ENCODE data around the gene CCDC136.
A peak's percentile ranks its signal among the peaks of the same experiment; 100 is the strongest.

CCDC136 gene

GRCh38 chr7:128807191-128807590 lies 15.4 kb downstream of the CCDC136 start:
- no peak for DNase-seq

GRCh38 chr7:128809363-128809762 lies 17.6 kb downstream of the CCDC136 start:
- DNase-seq: no peak

GRCh38 chr7:128810473-128810872 lies 18.7 kb downstream of the CCDC136 start:
- DNase-seq: no peak

GRCh38 chr7:128810997-128811396 lies 19.2 kb downstream of the CCDC136 start:
- DNase-seq: no peak

GRCh38 chr7:128811631-128812430 lies 20.1 kb downstream of the CCDC136 start:
- DNase-seq: no peak

GRCh38 chr7:128812514-128813168 lies 20.9 kb downstream of the CCDC136 start:
- no peak for DNase-seq

DNA sequence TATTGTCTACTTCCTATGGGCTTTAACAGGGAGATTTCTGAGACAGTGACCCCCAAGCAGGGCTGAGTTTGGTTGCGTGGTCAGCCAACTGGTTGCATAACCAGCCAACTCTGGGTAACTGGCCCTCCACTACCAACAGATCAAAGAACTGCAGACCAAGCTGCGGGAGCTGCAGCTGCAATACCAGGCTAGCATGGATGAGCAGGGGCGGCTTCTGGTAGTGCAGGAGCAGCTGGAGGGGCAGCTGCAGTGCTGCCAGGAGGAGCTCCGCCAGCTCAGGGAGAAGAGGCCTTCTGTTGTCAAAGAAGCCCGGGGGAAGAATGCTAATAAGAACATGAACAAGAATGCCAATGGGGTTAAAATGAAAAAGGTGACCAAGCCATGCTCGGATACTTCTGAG lies 22.7 kb downstream of the CCDC136 start:
- no peak for DNase-seq

DNA sequence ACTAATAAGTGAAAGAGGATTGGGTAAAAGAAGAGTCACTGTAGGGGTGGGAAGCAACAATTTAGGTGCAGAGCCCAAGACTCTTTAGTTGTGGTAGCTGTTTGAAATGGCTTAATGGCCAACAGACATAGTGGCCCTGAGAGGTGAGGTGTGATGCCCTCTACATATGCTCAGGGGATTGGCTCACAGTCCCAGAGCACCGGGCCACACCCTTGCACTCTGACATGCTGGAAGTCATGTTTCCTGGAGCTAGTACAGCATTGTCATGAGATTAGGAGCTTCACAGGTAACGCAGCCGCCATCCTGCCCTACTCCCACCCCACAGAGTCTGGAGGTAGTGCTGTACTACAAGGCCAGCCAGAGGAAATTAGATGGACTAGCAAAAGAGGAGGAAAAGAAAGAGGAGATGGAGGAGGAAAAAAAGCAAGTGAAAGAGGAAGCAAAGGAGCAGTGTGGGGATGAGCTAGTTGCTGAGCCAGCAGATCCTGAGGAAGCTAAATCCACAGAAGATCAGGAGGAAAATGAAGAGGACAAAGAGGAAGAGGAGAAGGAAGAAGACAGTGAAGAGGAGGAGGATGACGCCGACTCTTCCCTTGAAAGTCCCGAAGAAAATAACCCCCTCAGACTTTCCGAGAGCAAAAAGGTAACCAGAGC lies 23.6 kb downstream of the CCDC136 start:
- DNase-seq: no peak

DNA sequence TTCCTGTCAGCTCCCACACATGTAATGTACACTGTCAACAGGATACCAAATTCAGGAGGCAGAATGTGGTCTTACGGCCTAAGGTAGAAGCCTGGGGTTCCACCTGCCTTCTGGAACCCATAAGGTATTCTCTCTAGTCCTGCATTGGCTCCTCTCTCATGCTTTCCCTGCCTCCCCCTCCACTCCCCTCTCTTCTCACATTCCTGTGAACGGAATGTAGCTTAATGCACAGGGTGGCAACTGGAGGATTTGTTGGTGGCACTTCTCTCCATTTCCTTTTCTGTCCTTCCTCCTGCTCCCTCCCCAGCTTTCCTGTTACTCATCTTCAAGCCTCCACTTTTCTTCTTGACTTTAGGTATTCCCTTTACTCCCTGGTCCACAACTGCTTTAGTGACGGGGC lies 26.9 kb downstream of the CCDC136 start:
- DNase-seq: no peak

DNA sequence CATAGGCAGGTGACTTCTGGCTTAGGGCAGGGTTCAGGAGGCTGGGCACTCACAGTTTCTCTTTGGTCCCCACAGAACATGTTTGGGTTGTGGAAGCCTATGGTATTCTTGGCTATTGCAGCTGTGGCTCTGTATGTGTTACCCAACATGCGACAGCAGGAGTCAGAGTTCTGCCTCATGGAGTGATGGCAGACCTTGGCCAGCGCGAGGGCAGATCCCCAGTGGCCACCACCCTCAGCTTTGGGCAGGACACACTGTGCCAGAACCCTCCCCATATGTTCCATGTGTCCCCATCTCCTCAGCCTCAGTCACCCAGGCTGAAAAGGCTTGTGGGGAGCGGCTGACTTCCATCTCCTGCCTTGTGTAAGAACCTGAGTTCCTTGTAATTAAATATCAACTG lies 30.0 kb downstream of the CCDC136 start:
- no peak for DNase-seq

DNA sequence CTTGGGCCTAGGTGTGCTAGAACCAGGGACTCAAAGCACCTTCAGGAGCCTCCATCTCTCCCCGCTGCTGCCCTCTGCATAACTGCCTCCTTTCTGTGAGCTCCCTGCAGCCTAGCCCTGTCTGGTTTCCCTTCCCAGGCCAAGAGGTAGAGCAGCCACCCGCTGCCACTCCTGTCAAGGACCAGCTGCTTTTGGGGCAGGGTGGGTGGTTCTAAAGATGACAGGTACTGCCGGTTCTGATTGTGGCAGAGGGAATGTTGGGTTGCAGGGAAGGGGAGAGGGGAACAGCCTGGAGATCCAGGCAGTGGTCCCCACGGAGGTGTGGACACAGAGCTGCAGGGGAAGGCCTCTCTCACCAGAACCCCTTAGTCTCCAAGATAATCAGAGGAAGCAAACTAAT lies 34.7 kb downstream of the CCDC136 start:
- no peak for DNase-seq

- DNase-seq: no peak
Measured at GRCh38 chr7:128826916-128827247, 35.1 kb downstream of the CCDC136 start.

GRCh38 chr7:128827248-128827958 lies 35.6 kb downstream of the CCDC136 start:
- DNase-seq: no peak

DNA sequence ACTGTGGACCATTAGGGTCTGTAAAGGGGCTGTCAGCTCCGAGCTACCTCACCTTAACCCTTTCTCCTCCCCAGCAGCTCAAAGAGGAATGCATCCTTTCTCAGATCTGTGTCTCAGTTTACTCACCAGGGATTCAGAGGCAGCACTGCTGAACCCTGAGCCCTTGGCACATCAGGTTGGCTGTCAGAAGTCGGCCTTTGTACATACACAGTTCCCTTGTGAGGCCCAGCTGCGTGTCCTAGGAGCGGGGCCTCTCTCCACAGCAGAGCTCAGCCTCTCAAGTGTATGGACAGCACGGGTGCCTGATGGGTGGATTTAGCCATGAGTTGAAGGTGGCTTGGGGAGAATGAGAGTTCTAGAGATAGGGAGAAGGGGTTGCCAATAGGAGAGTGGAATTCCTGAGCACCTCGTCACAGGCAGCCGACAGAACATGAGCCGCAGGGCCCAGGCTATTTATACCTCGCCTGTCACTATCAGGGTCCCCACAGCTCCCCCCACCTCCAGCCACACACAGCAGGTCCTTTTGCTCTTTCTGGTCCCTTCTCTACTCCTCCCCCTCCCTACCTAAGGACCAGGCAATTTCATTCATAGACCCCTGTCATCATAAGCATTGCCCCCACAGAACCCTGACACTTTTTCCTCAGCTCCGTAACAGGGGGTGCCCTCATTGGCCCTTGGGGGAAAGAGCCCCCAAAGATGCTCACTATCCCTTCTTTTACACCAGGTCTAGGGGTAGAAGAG lies 36.4 kb downstream of the CCDC136 start:
- DNase-seq: no peak

- DNase-seq: no peak
Measured at GRCh38 chr7:128829391-128830166, 37.8 kb downstream of the CCDC136 start.

GRCh38 chr7:128830231-128831177 lies 38.7 kb downstream of the CCDC136 start, which contains the start of gene FLNC:
FLNC (plus strand) TSS chr7:128830406; CDS start chr7:128830638, 232 bp downstream.
- peak; percentile 23 for DNase-seq

- DNase-seq: peak; percentile 62
Measured at GRCh38 chr7:128831178-128831993, 39.6 kb downstream of the CCDC136 start.

DNA sequence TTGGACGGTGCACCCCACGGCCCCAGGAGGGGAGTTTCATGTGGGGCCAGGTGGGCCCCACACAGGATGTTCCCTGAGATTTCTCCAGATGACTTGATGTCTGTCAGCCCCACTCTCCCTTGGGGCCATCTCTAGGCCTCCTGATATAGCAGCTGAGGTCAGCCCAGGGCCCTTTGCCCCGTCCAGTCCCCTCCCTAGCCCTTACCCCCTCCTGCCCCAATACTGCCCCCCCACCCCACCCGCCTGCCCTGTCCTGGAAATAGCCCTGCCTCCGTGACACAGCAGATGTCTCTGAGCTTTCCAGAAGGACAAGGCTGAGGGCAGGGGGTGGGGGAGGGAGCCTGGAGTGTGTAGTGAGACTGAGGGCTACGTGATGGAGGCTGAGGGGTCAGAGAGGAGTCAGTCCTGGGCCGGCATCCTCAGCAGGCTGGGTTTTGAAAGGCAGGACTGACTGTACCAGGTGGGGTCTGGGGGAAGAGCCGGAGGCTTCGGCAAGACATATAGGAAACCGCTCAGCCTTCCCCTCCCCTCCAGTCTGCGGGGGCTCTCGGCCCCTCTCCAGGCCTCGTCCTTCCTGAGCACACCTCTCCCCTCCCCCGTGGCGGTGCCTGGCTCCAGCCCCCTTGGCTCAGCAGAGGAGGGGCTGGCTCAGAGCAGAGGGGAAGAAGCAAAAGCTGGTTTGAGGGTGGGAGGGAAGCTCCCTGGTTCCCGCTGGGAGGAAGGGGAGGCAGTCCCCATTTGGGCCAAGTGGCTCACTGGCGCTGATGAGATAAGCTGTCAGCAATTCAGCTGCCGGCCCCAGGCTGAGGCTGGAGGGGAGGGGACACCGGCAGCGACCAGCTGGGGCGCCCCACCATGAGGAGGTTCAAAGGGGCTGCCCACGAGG lies 40.5 kb downstream of the CCDC136 start:
- peak; percentile 67 for DNase-seq

GRCh38 chr7:128832880-128833147 lies 41.0 kb downstream of the CCDC136 start:
- DNase-seq: no peak
